BJ (cell line): Measurements from ENCODE around the gene PRXL2B. TPM values are rescaled to one million over a fixed set of nuclear protein-coding genes. Genes with fewer than 3 reads are reported as not detected.

ENCODE experiments used
- CTCF ChIA-PET: fragments of 350-600 bp; formaldehyde crosslinking; extraction: SDS; loops from one replicate; lab custom pipeline; 2021; ENCODE audit warnings: antibody characterized with exemption, inconsistent platforms; lab: Yijun Ruan, JAX
- POLR2A ChIA-PET: fragments of 300-600 bp; sonication (Branson Sonifier 250); formaldehyde crosslinking; extraction: SDS; loops from one replicate; lab custom pipeline; 2021; ENCODE audit warnings: antibody characterized with exemption; lab: Charles Lee
- DNase-seq: peaks from one replicate; pipeline ENCODE4 v3.0.0-alpha.2; 2011; ENCODE audit warnings: low read depth
- H3K27me3 ChIP-seq: 2 replicates; pipeline ENCODE4 v1.6.0; 2011; ENCODE audit warnings: low read length; ENCODE audit not compliant: control insufficient read depth, insufficient read depth
- H3K36me3 ChIP-seq: 2 replicates; pipeline ENCODE4 v1.5.1; 2011; ENCODE audit warnings: low read length; ENCODE audit not compliant: control insufficient read depth, insufficient read depth
- H3K4me3 ChIP-seq: 2 replicates; pipeline ENCODE4 v1.5.1; 2011; ENCODE audit warnings: low read depth, mild to moderate bottlenecking, control low read depth, low read length
- CTCF ChIP-seq: IDR thresholded peaks from 2 replicates; pipeline ENCODE4 v1.5.1; 2011; ENCODE audit warnings: low read depth, mild to moderate bottlenecking, control low read depth, inconsistent platforms, low read length, moderate library complexity; ENCODE audit not compliant: insufficient read depth
- polyA plus RNA-seq: library from polyadenylated mRNA; depleted of rRNA; stranded (reverse); fragments of >200 nt; gene quantifications from 2 replicates; pipeline ENCODE4 v1.2.3, GENCODE V29; 2011

The PRXL2B gene
- polyA plus RNA-seq, 1 experiment: 16.1 TPM

GRCh38 chr1:2559509-2560298 is 26.9 kb upstream of the PRXL2B start:
- DNase-seq: no peak
- no peaks in the 10 kb centered on the region; the same call in 1 of the 2 replicates for H3K36me3 ChIP-seq
- H3K4me3 ChIP-seq: no peak overlapping the region
- H3K27me3 ChIP-seq: no peaks in the 10 kb centered on the region
- CTCF ChIA-PET: interaction anchor here (1.8 to 2.0 kb wide), 3 partner anchors 11 to 17 kb away, joined by 4 to 9 read pairs (median 7); no protein-coding TSS in a partner anchor
- TF ChIP-seq CTCF: no peak
- POLR2A ChIA-PET: no interaction called here

GRCh38 chr1:2560299-2561073 is 26.1 kb upstream of the PRXL2B start:
- POLR2A ChIA-PET: no interaction called here
- TF ChIP-seq CTCF: no peak
- no peak overlapping the region for H3K4me3 ChIP-seq
- H3K36me3 ChIP-seq: no peaks in the 10 kb centered on the region; the same call in 1 of the 2 replicates
- DNase-seq: no peak
- H3K27me3 ChIP-seq: no peaks in the 10 kb centered on the region
- CTCF ChIA-PET: interaction anchor here (1.3 to 2.0 kb wide), 5 partner anchors 11 to 146 kb away, joined by 3 to 9 read pairs (median 7); no protein-coding TSS in a partner anchor

- no peaks in the 10 kb centered on the region; the same call in 1 of the 2 replicates for H3K36me3 ChIP-seq
- no peaks in the 10 kb centered on the region for H3K27me3 ChIP-seq
- ChIA-PET POLR2A (no interaction called here), CTCF (interaction anchor here (0.6 to 2.0 kb wide), 9 partner anchors 10 to 569 kb away, joined by 3 to 9 read pairs (median 4); no protein-coding TSS in a partner anchor)
- DNase-seq: no peak
- TF ChIP-seq CTCF: no peak
- H3K4me3 ChIP-seq: no peak overlapping the region
Measured at GRCh38 chr1:2561446-2561845, 25.1 kb upstream of the PRXL2B start.

GRCh38 chr1:2561898-2562895 is 24.4 kb upstream of the PRXL2B start:
- POLR2A ChIA-PET: no interaction called here
- TF ChIP-seq CTCF: peak; percentile 52

More at GRCh38 chr1:2561898-2562895, 24.4 kb upstream of the PRXL2B start:
- CTCF ChIA-PET: interaction anchor here (0.6 to 2.0 kb wide), 9 partner anchors 9 to 569 kb away, joined by 3 to 9 read pairs (median 4); no protein-coding TSS in a partner anchor
- DNase-seq: no peak
- Histone ChIP-seq H3K36me3 (no peaks in the 10 kb centered on the region; the same call in 1 of the 2 replicates), H3K27me3 (no peaks in the 10 kb centered on the region), H3K4me3 (no peak overlapping the region)
